GM18951 (cell line): ENCODE measurements around the gene POSTN.
"Not testable (repeated sequence)": the region's sequence is repeated elsewhere in the genome, so short reads cannot be mapped to it uniquely, and the experiment has no call there.

Experiments
- POLR2A ChIP-seq: IDR thresholded peaks from 4 replicates; pipeline ENCODE4 v1.6.1; 2011; ENCODE audit warnings: mild to moderate bottlenecking; ENCODE audit not compliant: insufficient read length, insufficient read depth; ENCODE audit errors: extremely low read depth
- in situ Hi-C: fragments of 300-500 bp; cut with MboI; formaldehyde crosslinking; loops from one replicate; pipeline ENCODE4 v1.12.0; 2022; ENCODE audit warnings: low sequenced_read_pairs, mixed read lengths, inconsistent platforms; ENCODE audit not compliant: unreplicated experiment

Gene POSTN

DNA sequence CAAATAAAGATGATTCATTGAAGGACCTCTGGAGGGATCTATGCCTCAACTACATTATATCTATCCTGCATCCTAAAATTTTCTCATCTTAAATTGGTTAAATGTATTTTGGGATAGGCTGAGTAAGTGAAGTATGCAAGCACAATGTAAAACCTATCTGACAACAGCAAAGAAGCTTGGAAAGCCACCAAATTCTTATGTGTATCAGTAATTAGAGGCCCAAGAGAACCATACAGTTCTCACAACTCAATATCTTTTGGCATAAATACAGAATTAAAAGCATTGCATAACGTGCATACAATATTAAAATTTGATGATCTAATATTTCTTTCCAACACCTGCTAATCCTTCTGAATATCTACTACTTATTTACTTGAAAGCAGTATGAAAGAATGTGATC lies 13.0 kb downstream of the POSTN start:
- in situ Hi-C loops, result no loop called here
- no peak for TF ChIP-seq POLR2A

DNA sequence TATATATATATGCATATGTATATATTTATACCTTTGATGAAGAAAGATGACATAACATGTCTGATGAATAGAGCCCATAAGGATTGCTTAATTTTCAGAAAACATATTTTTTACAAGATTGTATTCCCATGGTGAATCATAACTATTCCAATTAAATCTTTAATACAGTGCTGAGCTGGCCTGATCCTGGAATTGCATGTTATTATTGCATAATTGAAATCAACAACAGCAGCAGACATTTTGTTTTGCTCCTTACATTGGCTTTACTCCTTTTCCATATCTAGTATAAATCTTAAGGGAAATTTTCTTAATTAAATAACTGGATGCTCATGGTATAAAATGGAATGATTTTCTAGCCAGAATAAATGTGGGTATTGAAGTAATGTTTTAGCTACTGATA lies 22.0 kb downstream of the POSTN start:
- no peak for TF ChIP-seq POLR2A
- in situ Hi-C loops, result no loop called here

DNA sequence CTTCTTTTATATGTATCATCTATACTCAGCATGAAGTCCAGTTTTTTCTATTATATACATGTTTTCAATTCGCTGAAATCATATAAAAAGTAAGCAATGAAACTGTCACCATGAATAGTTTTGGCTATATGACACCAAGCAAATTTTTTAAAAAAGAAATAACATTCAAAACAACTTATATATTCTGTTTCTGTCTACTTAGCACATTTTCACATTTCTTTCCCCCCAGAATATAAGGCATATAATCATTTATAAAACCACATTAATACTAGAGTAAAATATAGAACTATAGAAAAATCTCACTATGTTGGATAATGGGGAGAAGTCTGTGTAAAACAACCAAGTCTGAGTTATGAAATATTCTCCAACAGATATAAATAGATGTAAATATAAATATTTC lies 33.1 kb downstream of the POSTN start:
- TF ChIP-seq POLR2A, result no peak
- in situ Hi-C loops, result no loop called here

DNA sequence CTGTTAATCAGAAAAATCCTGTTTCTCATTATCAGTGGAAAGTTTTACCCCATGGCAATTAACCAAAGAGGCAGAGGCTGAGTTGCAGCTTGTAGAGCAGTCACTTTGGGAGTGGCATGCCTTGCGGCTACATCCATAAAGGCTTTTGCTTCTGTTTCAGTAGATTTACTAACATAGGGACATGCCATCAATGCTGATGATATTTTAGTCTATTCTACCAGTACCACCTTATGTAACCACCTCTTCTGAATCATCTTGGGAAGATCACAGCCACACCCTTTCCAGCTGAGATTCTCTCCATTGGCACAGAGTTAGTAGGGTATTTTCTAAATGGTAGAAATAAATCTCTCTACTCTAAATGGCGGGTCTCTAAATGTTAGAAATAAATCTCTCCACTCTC lies 37.5 kb downstream of the POSTN start:
- no peak for TF ChIP-seq POLR2A
- in situ Hi-C loops, result no loop called here

DNA sequence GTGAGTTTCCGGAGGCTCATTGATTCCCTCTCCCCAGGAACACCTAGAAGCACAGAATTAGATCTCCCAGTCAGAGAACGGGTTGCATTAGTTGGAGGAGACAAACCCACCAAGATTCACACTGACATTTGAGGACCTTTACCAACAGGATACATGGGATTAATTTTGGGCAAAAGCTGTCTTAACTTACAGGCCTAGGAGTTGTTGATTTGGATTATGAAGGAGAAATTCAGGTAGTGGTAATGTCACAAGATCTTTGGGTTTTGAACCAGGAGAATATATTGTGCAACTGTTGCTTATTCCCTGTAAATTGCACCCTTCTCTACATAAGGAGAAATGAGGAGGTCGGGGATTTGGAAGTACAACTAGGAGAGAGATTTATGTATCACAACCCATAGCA lies 38.0 kb downstream of the POSTN start:
- in situ Hi-C loops, result no loop called here
- no peak for TF ChIP-seq POLR2A

DNA sequence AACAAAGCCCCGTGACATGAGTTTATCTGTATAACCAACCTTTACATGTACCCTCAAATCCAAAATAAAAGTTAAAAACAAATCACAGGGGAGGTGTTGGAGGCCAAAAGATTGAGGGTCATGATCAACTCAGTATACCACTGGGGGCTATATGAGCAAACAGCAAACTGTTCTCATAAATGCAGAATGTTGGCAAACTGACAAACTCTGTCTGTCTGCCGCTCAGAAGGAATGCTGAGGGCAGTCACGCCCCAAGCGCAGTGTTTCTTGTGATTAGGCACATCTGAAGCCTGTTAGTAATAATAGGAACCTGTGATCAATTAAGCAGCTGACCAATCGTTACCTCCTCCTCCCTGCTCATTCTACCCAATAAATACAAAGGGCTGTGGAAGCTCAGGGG lies 39.8 kb downstream of the POSTN start:
- in situ Hi-C loops, result not testable (repeated sequence)

DNA sequence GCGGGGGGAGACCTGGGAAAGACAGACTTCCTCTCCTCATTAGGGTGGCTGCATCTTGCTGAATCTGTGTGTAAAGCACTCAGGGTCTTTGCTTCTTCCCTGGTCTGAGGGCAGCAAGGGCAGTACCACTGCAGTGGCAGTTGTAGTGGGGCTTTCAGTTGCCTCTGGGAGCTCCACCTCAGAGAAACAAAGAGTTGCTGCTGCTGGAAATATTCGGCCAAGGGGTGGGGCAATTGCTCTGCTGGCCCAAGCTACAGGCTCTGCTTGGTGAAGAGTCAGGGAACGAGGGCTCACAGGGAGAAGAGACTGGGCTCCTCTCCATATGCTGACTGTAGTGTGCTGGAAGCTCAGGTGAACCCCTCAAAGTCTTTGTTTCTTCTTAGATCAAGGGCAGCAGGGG lies 52.5 kb downstream of the POSTN start:
- no peak for TF ChIP-seq POLR2A
- in situ Hi-C loops, result no loop called here

DNA sequence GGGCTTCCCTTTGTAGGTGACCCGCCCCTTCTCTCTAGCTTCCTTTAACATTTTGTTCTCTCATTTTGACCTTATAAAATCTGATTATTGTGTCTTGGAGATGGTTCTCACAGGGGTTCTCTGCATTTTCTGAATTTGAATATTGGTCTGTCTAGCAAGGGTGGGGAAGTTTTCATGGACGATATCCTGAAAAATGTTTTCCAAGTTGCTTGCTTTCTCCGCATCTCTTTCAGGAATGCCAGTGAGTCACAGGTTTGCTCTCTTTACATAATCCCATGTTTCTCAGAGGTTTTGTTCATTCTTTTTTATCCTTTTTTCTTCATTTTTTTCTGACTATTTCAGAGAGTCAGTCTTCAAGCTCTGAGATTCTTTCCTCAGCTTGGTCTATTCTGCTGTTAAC lies 53.6 kb downstream of the POSTN start:
- TF ChIP-seq POLR2A, result no peak
- in situ Hi-C loops, result no loop called here

DNA sequence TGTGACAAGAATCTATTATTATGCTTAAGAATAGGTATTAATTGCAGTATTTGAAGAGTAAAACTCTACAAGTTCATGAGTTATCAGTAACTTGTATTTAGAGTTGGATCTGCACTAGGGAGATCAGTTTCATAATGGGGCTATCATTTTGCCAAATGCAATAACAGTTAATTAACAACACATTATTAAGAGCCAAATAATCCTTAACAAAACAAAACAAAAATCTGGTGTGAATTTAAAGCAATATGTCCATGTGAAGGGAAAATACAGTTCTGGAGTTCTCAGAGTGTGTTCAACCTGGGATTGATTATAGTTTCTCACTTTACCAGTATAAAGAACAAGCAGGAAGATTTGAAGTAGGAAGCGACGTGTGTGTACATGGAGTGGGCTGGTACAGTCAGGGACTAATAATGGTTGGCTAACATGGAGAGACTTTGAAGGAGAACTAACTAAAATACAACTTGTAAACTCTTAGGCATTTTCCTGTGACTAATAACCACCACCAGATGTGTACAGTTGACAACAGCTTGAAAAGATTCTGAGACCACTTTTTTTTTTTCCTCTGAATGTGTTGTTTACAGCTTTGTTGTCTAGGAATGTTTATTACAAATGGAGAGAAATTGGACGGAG lies 58.5 kb downstream of the POSTN start:
- no peak for TF ChIP-seq POLR2A
- in situ Hi-C loops, result no loop called here

DNA sequence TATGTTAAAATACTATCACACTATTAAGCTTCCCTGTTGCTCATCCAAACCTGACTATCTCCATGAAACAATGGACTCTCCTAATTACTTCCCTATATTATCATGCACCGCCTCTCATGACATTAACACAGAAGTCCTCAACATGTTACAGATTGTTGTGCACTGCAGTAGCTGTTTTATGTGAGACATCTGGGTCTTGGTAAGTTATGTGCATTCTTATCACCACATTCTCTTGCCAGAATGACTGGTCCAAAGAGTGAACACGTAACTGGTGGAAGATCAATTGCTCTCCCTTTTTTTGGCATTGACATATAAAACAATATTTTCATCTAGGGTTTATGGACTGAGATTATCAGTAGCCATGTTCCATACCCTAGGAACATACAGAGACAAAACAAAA lies 59.4 kb downstream of the POSTN start:
- no peak for TF ChIP-seq POLR2A
- in situ Hi-C loops, result no loop called here

DNA sequence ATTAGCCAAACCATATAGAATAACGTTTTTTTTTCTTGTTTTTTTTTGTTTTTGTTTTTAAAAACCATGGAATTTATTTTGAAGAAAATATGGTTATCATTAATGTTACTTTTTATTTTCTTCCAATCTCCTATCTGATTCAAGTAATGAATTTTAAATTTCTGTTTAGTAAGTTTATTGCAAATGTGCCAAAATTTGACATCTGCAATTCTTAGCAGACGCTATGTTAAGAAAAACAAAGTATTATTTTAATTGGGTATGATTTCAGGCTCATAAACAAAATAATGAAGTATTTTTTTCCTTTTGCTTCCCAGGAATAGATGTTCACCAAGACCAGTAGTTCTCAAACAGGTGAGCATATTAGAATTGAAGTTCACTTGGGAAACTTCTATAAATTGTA lies 63.1 kb downstream of the POSTN start:
- no peak for TF ChIP-seq POLR2A
- in situ Hi-C loops, result no loop called here

DNA sequence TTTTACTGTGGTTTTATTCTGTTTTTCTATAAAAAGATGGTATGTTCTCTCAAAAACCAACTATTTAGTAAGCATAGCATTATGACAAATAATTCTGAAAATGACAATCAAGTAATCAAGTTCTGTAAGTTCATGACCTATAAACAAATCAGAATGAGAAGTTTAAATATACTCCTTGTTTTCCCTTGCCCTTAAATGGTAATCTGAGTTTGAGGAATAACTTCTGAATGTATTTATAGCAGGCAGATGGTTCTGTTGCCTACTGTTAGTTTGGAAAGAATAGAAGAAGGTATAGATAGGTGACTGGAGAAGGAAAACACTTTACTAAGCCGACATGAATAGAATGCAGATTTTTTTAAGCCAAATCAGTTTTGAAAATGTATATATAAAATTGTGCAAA lies 63.9 kb downstream of the POSTN start:
- TF ChIP-seq POLR2A, result no peak
- in situ Hi-C loops, result no loop called here

DNA sequence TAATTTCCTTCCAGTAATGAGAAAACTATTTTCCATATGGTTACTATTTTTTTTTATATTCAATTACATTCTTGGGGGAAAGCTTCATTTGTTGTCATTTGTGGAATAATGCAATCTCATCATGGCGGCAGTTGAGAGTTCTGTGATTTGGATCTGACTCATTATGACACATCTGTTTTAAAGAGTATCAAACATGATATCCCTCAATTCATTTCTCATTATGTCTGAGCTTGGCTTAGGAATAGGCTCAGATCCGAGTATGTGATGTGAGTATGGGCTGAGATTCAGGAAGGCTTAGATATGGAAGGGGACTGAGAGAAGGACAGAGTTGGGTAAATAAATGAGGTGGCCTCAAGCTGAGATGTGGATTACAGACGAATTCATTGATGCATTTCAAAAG lies 64.4 kb downstream of the POSTN start:
- in situ Hi-C loops, result no loop called here
- TF ChIP-seq POLR2A, result no peak

DNA sequence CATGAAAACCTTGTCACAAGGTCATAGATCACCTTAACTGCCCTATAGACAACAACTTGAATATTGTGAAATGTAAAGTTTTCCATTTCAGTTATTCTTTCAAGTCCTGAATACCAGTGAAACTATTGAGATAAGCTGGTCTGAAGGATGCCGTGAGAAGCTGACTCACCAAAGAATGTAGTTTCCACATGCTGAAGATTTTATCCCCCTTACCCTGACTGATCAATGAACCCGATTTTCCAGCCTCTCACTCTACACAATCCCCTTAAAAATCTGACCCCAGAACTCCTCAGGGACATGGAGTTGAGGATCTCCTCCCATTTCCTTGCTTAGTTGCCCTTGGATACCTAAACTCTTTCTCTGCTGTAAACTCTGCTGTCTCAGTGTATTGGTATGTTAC lies 67.5 kb downstream of the POSTN start:
- TF ChIP-seq POLR2A, result no peak
- in situ Hi-C loops, result no loop called here

DNA sequence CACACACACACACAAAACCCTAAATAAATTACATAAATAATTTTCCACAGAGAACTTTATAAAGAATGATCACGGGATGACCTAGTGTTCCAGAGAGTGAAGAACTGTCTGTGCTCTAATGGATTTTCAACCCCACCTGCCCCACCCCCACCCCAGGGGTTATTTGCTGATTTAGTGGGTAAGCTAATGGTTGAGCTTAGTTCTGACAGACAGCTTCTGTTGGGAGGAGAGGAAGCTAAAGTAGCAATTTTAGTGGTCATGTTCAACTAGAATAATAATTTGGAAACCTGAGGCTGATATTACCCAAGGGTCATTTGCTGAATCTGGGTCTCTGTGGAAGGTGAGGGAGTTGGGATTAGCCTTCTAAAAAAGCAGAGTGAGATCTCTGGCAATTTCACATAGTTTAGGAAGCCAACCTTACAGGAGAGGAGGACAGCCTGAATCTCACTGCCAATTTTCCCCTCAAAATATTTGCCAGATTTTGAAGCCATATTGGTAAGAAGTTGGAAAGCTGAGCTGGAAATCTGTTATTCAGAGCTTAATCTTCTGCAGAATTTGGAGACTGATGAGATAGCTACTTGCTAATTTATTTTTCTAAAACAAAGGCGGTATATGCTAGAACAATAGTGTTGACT lies 68.7 kb downstream of the POSTN start:
- TF ChIP-seq POLR2A, result no peak
- in situ Hi-C loops, result no loop called here
